Measurements from ENCODE around the gene TUBGCP6.

TUBGCP6 gene

GRCh38 chr22:50248196-50249081 is 3.6 kb upstream of the TUBGCP6 start:
- H3K4me3 ChIP-seq (ENCODE audit: extremely low read depth, insufficient read depth, low read length, poor library complexity, severe bottlenecking), result no peak overlapping the region

GRCh38 chr22:50247748-50248147 is 2.9 kb upstream of the TUBGCP6 start:
- Histone ChIP-seq H3K4me1 (ENCODE audit: control insufficient read depth, insufficient read depth, low read length, poor library complexity, severe bottlenecking) (peaks cover 14% of the 10 kb centered on the region), H3K27ac (ENCODE audit: low read depth, low read length, severe bottlenecking) (no peak overlapping the region), H3K4me3 (ENCODE audit: extremely low read depth, insufficient read depth, low read length, poor library complexity, severe bottlenecking) (no peak overlapping the region), H3K36me3 (ENCODE audit: control insufficient read depth, insufficient read depth, low read length) (peaks cover 21% of the 10 kb centered on the region), H3K9me3 (ENCODE audit: control insufficient read depth, low read length) (no peaks in the 10 kb centered on the region)
- WGBS, 2 experiments (ENCODE audit: insufficient coverage in 2 of 2), result 64 to 71% methylated on average over 15 to 16 of the region's 16 CpGs

More at GRCh38 chr22:50248196-50249081, 3.6 kb upstream of the TUBGCP6 start:
- 93 to 94% methylated on average over 7 to 26 of the region's 29 CpGs for WGBS, 2 experiments (ENCODE audit: insufficient coverage in 2 of 2)
- Histone ChIP-seq H3K27ac (ENCODE audit: low read depth, low read length, severe bottlenecking) (no peak overlapping the region), H3K9me3 (ENCODE audit: control insufficient read depth, low read length) (no peaks in the 10 kb centered on the region), H3K36me3 (ENCODE audit: control insufficient read depth, insufficient read depth, low read length) (peaks cover 21% of the 10 kb centered on the region), H3K4me1 (ENCODE audit: control insufficient read depth, insufficient read depth, low read length, poor library complexity, severe bottlenecking) (peaks cover 12% of the 10 kb centered on the region)

- peak overlapping the region; percentile 95 for H3K4me3 ChIP-seq (ENCODE audit: extremely low read depth, insufficient read depth, low read length, poor library complexity, severe bottlenecking)
- 86 to 89% methylated on average over 14 to 19 of the region's 20 CpGs for WGBS, 2 experiments (ENCODE audit: insufficient coverage in 2 of 2)
These were observed 1.7 kb upstream of the TUBGCP6 start for GRCh38 chr22:50246242-50247175.

GRCh38 chr22:50245214-50246072 is 620 bp upstream of the TUBGCP6 start:
- 20 to 41% methylated on average over 21 to 39 of the region's 53 CpGs for WGBS, 2 experiments (ENCODE audit: insufficient coverage in 2 of 2)
- peaks cover 21% of the 10 kb centered on the region for H3K36me3 ChIP-seq (ENCODE audit: control insufficient read depth, insufficient read depth, low read length)
- H3K9me3 ChIP-seq (ENCODE audit: control insufficient read depth, low read length), result no peaks in the 10 kb centered on the region
- peak overlapping the region; percentile 85 for H3K27ac ChIP-seq (ENCODE audit: low read depth, low read length, severe bottlenecking)
- H3K4me1 ChIP-seq (ENCODE audit: control insufficient read depth, insufficient read depth, low read length, poor library complexity, severe bottlenecking), result peaks cover 18% of the 10 kb centered on the region
- H3K4me3 ChIP-seq (ENCODE audit: extremely low read depth, insufficient read depth, low read length, poor library complexity, severe bottlenecking), result peak overlapping the region; percentile 95

More at GRCh38 chr22:50246242-50247175, 1.7 kb upstream of the TUBGCP6 start:
- Histone ChIP-seq H3K4me1 (ENCODE audit: control insufficient read depth, insufficient read depth, low read length, poor library complexity, severe bottlenecking) (peaks cover 18% of the 10 kb centered on the region), H3K9me3 (ENCODE audit: control insufficient read depth, low read length) (no peaks in the 10 kb centered on the region), H3K36me3 (ENCODE audit: control insufficient read depth, insufficient read depth, low read length) (peaks cover 21% of the 10 kb centered on the region), H3K27ac (ENCODE audit: low read depth, low read length, severe bottlenecking) (no peak overlapping the region)

DNA sequence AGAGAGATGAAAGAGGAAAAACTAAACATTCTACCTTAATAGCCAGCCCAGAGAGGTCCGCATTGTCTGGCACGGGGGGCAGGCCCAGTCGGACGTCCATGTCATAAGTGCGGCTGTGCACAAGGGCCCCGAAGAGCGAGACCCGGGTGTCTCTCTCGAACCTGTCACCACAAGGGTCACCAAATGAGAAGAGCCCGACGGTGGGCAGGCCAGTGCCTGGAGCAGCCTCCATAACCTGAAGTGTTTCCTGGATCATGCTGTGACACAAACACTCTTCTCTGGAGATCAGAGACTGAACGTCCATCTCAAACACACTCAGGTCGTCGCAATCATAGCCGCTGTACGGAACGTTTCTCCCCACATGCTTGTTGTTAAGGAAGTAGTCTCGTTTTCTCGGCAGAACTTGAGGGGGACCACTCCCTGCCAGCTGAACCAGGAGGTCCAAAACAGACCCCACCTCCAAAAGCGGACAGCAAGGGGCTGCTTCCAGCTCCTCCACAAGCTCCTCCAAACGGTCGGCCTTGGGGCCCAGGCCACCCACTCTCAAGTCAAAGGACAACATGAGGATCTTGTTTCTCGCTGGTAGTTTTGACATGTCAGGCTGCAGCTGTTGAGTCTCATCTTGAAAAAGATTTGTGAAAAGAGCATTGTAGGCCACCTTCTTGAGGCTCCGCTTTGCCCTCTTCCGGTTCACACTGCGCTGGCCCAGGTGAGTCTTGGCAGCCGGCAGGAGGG is 971 bp downstream of the TUBGCP6 start:
- H3K36me3 ChIP-seq (ENCODE audit: control insufficient read depth, insufficient read depth, low read length), result peaks cover 33% of the 10 kb centered on the region
- H3K4me3 ChIP-seq (ENCODE audit: extremely low read depth, insufficient read depth, low read length, poor library complexity, severe bottlenecking), result peak overlapping the region; percentile 95
- 53% methylated on average over 22 to 25 of the region's 27 CpGs for WGBS, 2 experiments (ENCODE audit: insufficient coverage in 2 of 2)
- H3K4me1 ChIP-seq (ENCODE audit: control insufficient read depth, insufficient read depth, low read length, poor library complexity, severe bottlenecking), result peaks cover 11% of the 10 kb centered on the region
- H3K27ac ChIP-seq (ENCODE audit: low read depth, low read length, severe bottlenecking), result no peak overlapping the region
- H3K9me3 ChIP-seq (ENCODE audit: control insufficient read depth, low read length), result no peaks in the 10 kb centered on the region

- WGBS, 2 experiments (ENCODE audit: insufficient coverage in 2 of 2), result 84 to 89% methylated on average over 10 of the region's 14 CpGs
- peak overlapping the region; percentile 14 for H3K4me3 ChIP-seq (ENCODE audit: extremely low read depth, insufficient read depth, low read length, poor library complexity, severe bottlenecking)
- no peak overlapping the region for H3K27ac ChIP-seq (ENCODE audit: low read depth, low read length, severe bottlenecking)
- peaks cover 34% of the 10 kb centered on the region for H3K36me3 ChIP-seq (ENCODE audit: control insufficient read depth, insufficient read depth, low read length)
- H3K4me1 ChIP-seq (ENCODE audit: control insufficient read depth, insufficient read depth, low read length, poor library complexity, severe bottlenecking), result peaks cover 11% of the 10 kb centered on the region
- no peaks in the 10 kb centered on the region for H3K9me3 ChIP-seq (ENCODE audit: control insufficient read depth, low read length)
These were observed 2.3 kb downstream of the TUBGCP6 start for GRCh38 chr22:50242406-50242949.

GRCh38 chr22:50238755-50239154 is 6.1 kb downstream of the TUBGCP6 start:
- 81 to 85% methylated on average over 7 to 9 of the region's 9 CpGs for WGBS, 2 experiments (ENCODE audit: insufficient coverage in 2 of 2)
- Histone ChIP-seq H3K36me3 (ENCODE audit: control insufficient read depth, insufficient read depth, low read length) (peaks cover 23% of the 10 kb centered on the region), H3K9me3 (ENCODE audit: control insufficient read depth, low read length) (peaks cover 7% of the 10 kb centered on the region), H3K4me3 (ENCODE audit: extremely low read depth, insufficient read depth, low read length, poor library complexity, severe bottlenecking) (no peak overlapping the region), H3K4me1 (ENCODE audit: control insufficient read depth, insufficient read depth, low read length, poor library complexity, severe bottlenecking) (peaks cover 9% of the 10 kb centered on the region), H3K27ac (ENCODE audit: low read depth, low read length, severe bottlenecking) (no peak overlapping the region)

DNA sequence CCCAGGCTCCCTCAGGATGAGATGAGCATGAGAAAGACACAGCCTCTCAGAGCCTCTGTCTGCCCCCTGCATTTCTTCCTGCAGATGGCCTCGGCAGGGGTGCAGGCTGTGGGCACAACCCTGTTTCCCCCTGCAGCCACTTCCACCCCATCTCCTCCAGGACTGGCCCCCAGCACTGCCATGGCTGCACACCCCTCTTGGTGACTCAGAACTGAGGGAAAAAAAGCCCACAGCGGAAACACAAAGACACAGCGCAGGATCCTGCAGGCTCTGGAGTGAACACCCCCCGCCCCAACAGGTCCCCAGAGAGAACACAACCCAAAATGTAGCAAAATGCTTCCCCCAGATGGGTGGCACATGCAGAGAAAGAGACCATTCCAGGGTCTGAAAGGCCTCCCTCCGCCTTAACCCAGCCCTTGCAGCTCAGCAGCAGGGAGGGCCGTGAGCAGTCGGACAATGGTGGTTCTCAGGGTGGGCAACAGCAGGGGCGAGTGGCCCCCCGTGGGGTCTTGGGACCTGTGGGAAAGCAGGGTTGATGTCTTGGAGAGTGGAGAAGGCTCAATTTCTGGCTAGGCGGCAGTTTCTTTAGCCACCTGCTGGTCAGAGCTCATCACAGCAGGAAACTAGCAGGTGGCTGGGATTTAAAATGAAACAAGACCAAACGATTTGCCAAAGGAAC is 8.0 kb downstream of the TUBGCP6 start:
- Histone ChIP-seq H3K27ac (ENCODE audit: low read depth, low read length, severe bottlenecking) (no peak overlapping the region), H3K4me1 (ENCODE audit: control insufficient read depth, insufficient read depth, low read length, poor library complexity, severe bottlenecking) (no peaks in the 10 kb centered on the region), H3K4me3 (ENCODE audit: extremely low read depth, insufficient read depth, low read length, poor library complexity, severe bottlenecking) (no peak overlapping the region), H3K36me3 (ENCODE audit: control insufficient read depth, insufficient read depth, low read length) (peaks cover 23% of the 10 kb centered on the region), H3K9me3 (ENCODE audit: control insufficient read depth, low read length) (peaks cover 7% of the 10 kb centered on the region)
- WGBS, 2 experiments (ENCODE audit: insufficient coverage in 2 of 2), result 84 to 85% methylated on average over 7 to 9 of the region's 11 CpGs

DNA sequence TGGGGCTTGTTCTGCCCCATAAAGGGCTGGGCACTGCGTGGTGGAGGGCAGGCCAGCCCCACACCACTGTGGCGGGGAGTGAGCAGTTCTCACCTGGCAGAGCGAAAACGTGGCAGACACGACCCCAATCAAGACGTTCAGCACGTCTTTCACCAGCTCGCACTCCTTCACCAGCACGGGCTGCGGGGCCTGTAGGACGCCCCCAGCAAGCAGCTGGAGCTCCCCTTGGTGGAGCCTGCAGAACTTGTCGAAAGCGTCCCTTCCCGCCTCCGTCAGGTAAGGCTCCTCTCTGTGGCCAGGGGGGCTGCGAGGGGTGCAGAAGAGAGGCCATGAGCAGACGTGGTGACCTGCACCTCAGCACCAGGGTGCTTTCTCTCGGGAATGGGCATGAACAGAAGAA is 11.6 kb downstream of the TUBGCP6 start:
- WGBS, 2 experiments (ENCODE audit: insufficient coverage in 2 of 2), result 94 to 96% methylated on average over 16 to 18 of the region's 18 CpGs

More for the DNA sequence above, 11.6 kb downstream of the TUBGCP6 start:
- Histone ChIP-seq H3K27ac (ENCODE audit: low read depth, low read length, severe bottlenecking) (no peak overlapping the region), H3K36me3 (ENCODE audit: control insufficient read depth, insufficient read depth, low read length) (peaks cover 27% of the 10 kb centered on the region), H3K4me1 (ENCODE audit: control insufficient read depth, insufficient read depth, low read length, poor library complexity, severe bottlenecking) (no peaks in the 10 kb centered on the region), H3K4me3 (ENCODE audit: extremely low read depth, insufficient read depth, low read length, poor library complexity, severe bottlenecking) (no peak overlapping the region), H3K9me3 (ENCODE audit: control insufficient read depth, low read length) (peaks cover 7% of the 10 kb centered on the region)

Data from mesodermal cell (in vitro differentiated cells).